Fibroblast of mammary gland (primary cell): ENCODE data around the gene GLI3.

Experiments used
- DNase-seq: peaks from one replicate; pipeline ENCODE4 v3.0.0-alpha.2; 2010; ENCODE audit warnings: low read depth
- H3K4me3 ChIP-seq: 2 replicates; pipeline ENCODE4 v1.5.1; 2011; ENCODE audit warnings: low read depth, mild to moderate bottlenecking, low read length, moderate library complexity; ENCODE audit not compliant: control insufficient read depth
- CTCF ChIP-seq: conservative IDR thresholded peaks from 2 replicates; pipeline ENCODE4 v1.5.1; 2011; ENCODE audit warnings: low read depth, low read length, inconsistent platforms; ENCODE audit not compliant: control insufficient read depth, insufficient read depth

GLI3 gene

GRCh38 chr7:41971640-41972187, 265.3 kb downstream of the GLI3 start:
- no peak overlapping the region for H3K4me3 ChIP-seq
- no peak for DNase-seq
- no peak for TF ChIP-seq CTCF

- DNase-seq = no peak
- no peak overlapping the region for H3K4me3 ChIP-seq
- no peak for TF ChIP-seq CTCF
Measured at GRCh38 chr7:41970941-41971340, 266.1 kb downstream of the GLI3 start.

- no peak for TF ChIP-seq CTCF
- no peak overlapping the region for H3K4me3 ChIP-seq
- DNase-seq = peak; percentile 86
Measured at GRCh38 chr7:41969561-41970105, 267.4 kb downstream of the GLI3 start.

GRCh38 chr7:41967156-41967555, 269.9 kb downstream of the GLI3 start:
- H3K4me3 ChIP-seq = no peak overlapping the region
- peak; percentile 81 for DNase-seq
- TF ChIP-seq CTCF = no peak

GRCh38 chr7:41965951-41966505, 271.0 kb downstream of the GLI3 start:
- no peak for DNase-seq
- no peak overlapping the region for H3K4me3 ChIP-seq
- TF ChIP-seq CTCF = no peak

GRCh38 chr7:41964849-41965745, 271.9 kb downstream of the GLI3 start:
- no peak for DNase-seq
- TF ChIP-seq CTCF = no peak
- no peak overlapping the region for H3K4me3 ChIP-seq
